OCI-LY7 (cell line): Measurements from ENCODE around the gene RIMS1.

Experiments used
- CTCF ChIP-seq: fragments of 200-600 bp; sonication (generic); conservative IDR thresholded peaks from 2 replicates; pipeline ENCODE4 v1.5.1; 2014; ENCODE audit warnings: mild to moderate bottlenecking, antibody characterized with exemption, low read length, moderate library complexity, mixed read lengths
- EZH2phosphoT487 ChIP-seq: fragments of 200-600 bp; sonication (generic); IDR thresholded peaks from 2 replicates; pipeline ENCODE4 v1.6.1; 2018; ENCODE audit warnings: low read depth, borderline replicate concordance, mild to moderate bottlenecking, mixed run types, antibody characterized with exemption, low read length, moderate library complexity, mixed read lengths

GRCh38 chr6:71888756-71889340 lies 2.5 kb downstream of the RIMS1 start:
- no peak for TF ChIP-seq CTCF
- TF ChIP-seq EZH2phosphoT487, result no peak
